Trophoblast cell (in vitro differentiated cells and primary cell): ENCODE results near the gene RIMBP2.

ENCODE experiments used
- DNase-seq, 2 donors: peaks; one replicate each; pipeline ENCODE4 v3.0.0-alpha.2; 2016
- H2AFZ ChIP-seq: 2 replicates; pipeline ENCODE4 v1.6.1; 2013; ENCODE audit warnings: low read length, moderate library complexity, mild to moderate bottlenecking; ENCODE audit not compliant: insufficient read depth, poor library complexity
- H2AK5ac ChIP-seq: 2 replicates; pipeline ENCODE4 v1.6.1; 2013; ENCODE audit warnings: mild to moderate bottlenecking, low read length
- H2BK120ac ChIP-seq: 2 replicates; pipeline ENCODE4 v1.6.1; 2013; ENCODE audit warnings: low read length, mild to moderate bottlenecking, moderate library complexity; ENCODE audit not compliant: insufficient read depth, poor library complexity
- H2BK12ac ChIP-seq: 2 replicates; pipeline ENCODE4 v1.6.1; 2013; ENCODE audit warnings: mild to moderate bottlenecking, low read length, moderate library complexity
- H2BK5ac ChIP-seq: 2 replicates; pipeline ENCODE4 v1.6.1; 2013; ENCODE audit warnings: low read length, low read depth, moderate library complexity, mild to moderate bottlenecking; ENCODE audit not compliant: poor library complexity
- H3K14ac ChIP-seq: 2 replicates; pipeline ENCODE4 v1.6.1; 2013; ENCODE audit warnings: mild to moderate bottlenecking, low read length
- H3K18ac ChIP-seq: 2 replicates; pipeline ENCODE4 v1.6.1; 2013; ENCODE audit warnings: mild to moderate bottlenecking, low read length
- H3K23ac ChIP-seq: 2 replicates; pipeline ENCODE4 v1.6.1; 2013; ENCODE audit warnings: low read length
- H3K27ac ChIP-seq: 2 replicates; pipeline ENCODE4 v1.5.1; 2013; ENCODE audit warnings: low read depth, mild to moderate bottlenecking, inconsistent platforms, low read length, moderate library complexity
- H3K27me3 ChIP-seq: 2 replicates; pipeline ENCODE4 v1.6.1; 2013; ENCODE audit warnings: inconsistent platforms, mild to moderate bottlenecking, low read length, moderate library complexity; ENCODE audit not compliant: insufficient read depth
- H3K36me3 ChIP-seq, 2 experiments: 1 replicate in 1 of 2; 2 replicates in 1 of 2; pipeline ENCODE4 v1.6.1; 2013; ENCODE audit warnings: low read length in 2 of 2, mild to moderate bottlenecking in 2 of 2, moderate library complexity in 1 of 2; ENCODE audit not compliant: insufficient read depth in 2 of 2, control insufficient read depth in 1 of 2
- H3K4ac ChIP-seq: 2 replicates; pipeline ENCODE4 v1.6.1; 2013; ENCODE audit warnings: low read depth, mild to moderate bottlenecking, low read length, moderate library complexity
- H3K4me1 ChIP-seq, 2 experiments: 1 replicate in 1 of 2; 2 replicates in 1 of 2; pipeline ENCODE4 v1.6.1; 2013; ENCODE audit warnings: low read length in 2 of 2, mild to moderate bottlenecking in 2 of 2, moderate library complexity in 1 of 2; ENCODE audit not compliant: insufficient read depth in 2 of 2, control insufficient read depth in 1 of 2
- H3K4me2 ChIP-seq: 2 replicates; pipeline ENCODE4 v1.6.1; 2013; ENCODE audit warnings: inconsistent platforms, mild to moderate bottlenecking, low read length, moderate library complexity
- H3K4me3 ChIP-seq: 2 replicates; pipeline ENCODE4 v1.5.1; 2013; ENCODE audit warnings: mild to moderate bottlenecking, low read depth, low read length, inconsistent platforms
- H3K79me1 ChIP-seq: one replicate; pipeline ENCODE4 v1.6.1; 2013; ENCODE audit warnings: low read length
- H3K79me2 ChIP-seq: 2 replicates; pipeline ENCODE4 v1.6.1; 2013; ENCODE audit warnings: low read length, mild to moderate bottlenecking; ENCODE audit not compliant: control insufficient read depth, insufficient read depth, poor library complexity
- H3K9ac ChIP-seq: 2 replicates; pipeline ENCODE4 v1.6.1; 2013; ENCODE audit warnings: mild to moderate bottlenecking, low read length
- H3K9me3 ChIP-seq: 2 replicates; pipeline ENCODE4 v1.6.1; 2013; ENCODE audit warnings: low read depth, mild to moderate bottlenecking, control low read depth, inconsistent platforms, low read length; ENCODE audit not compliant: insufficient read depth
- H4K12ac ChIP-seq: 2 replicates; pipeline ENCODE4 v1.6.1; 2013; ENCODE audit warnings: low read depth, mild to moderate bottlenecking, low read length, moderate library complexity
- H4K8ac ChIP-seq: 2 replicates; pipeline ENCODE4 v1.6.1; 2013; ENCODE audit warnings: low read depth, mild to moderate bottlenecking, low read length, moderate library complexity
- H4K91ac ChIP-seq: one replicate; pipeline ENCODE4 v1.6.1; 2013; ENCODE audit warnings: low read depth, mild to moderate bottlenecking, low read length, moderate library complexity
- WGBS: extraction: QIAGEN DNeasy Blood & Tissue Kit; methylation state at CpG from one replicate; pipeline ENCODE4 v1.1.7; 2013; ENCODE audit warnings: missing lambda C conversion rate; ENCODE audit not compliant: insufficient read length, insufficient coverage; ENCODE audit errors: extremely low coverage; 5-methylcytosine and 5-hydroxymethylcytosine counted together

Gene RIMBP2

GRCh38 chr12:130686511-130686991, 29.5 kb downstream of the RIMBP2 start:
- no peak overlapping the region for H2BK12ac ChIP-seq
- peaks cover 4% of the 10 kb centered on the region for H3K9me3 ChIP-seq
- no peak overlapping the region for H3K4me3 ChIP-seq
- no peak overlapping the region for H3K4ac ChIP-seq
- H3K9ac ChIP-seq, result no peak overlapping the region
- H3K27me3 ChIP-seq, result no peaks in the 10 kb centered on the region
- H4K91ac ChIP-seq, result no peak overlapping the region
- no peak overlapping the region for H2AFZ ChIP-seq
- H4K12ac ChIP-seq, result no peak overlapping the region
- H2BK5ac ChIP-seq, result no peak overlapping the region
- H3K14ac ChIP-seq, result no peak overlapping the region
- H3K79me1 ChIP-seq, result peaks cover 2% of the 10 kb centered on the region
- no CpG with 5 or more reads among the region's 32 CpGs for WGBS
- H3K23ac ChIP-seq, result no peak overlapping the region
- H3K18ac ChIP-seq, result no peak overlapping the region
- DNase-seq, result no peak
- H3K4me2 ChIP-seq, result no peak overlapping the region
- no peak overlapping the region for H4K8ac ChIP-seq
- H3K27ac ChIP-seq, result no peak overlapping the region
- H2BK120ac ChIP-seq, result no peak overlapping the region
- no peak overlapping the region for H2AK5ac ChIP-seq
- H3K36me3 ChIP-seq, result no peaks in the 10 kb centered on the region
- peaks cover 2% of the 10 kb centered on the region for H3K79me2 ChIP-seq
- H3K4me1 ChIP-seq, result peaks cover 7 to 9% of the 10 kb centered on the region in 2 experiments

- Histone ChIP-seq H2BK12ac (no peak overlapping the region), H3K18ac (no peak overlapping the region), H3K4me3 (no peak overlapping the region), H3K27ac (no peak overlapping the region), H3K79me1 (peaks cover 2% of the 10 kb centered on the region), H4K8ac (no peak overlapping the region), H3K14ac (no peak overlapping the region), H4K91ac (no peak overlapping the region), H2BK120ac (no peak overlapping the region), H4K12ac (no peak overlapping the region), H3K9me3 (peaks cover 4% of the 10 kb centered on the region), H3K36me3 (no peaks in the 10 kb centered on the region), H3K9ac (no peak overlapping the region), H3K4me1 (peaks cover 7 to 9% of the 10 kb centered on the region in 2 experiments), H3K27me3 (no peaks in the 10 kb centered on the region), H3K4ac (no peak overlapping the region), H3K23ac (no peak overlapping the region), H3K79me2 (peaks cover 2% of the 10 kb centered on the region), H2AK5ac (no peak overlapping the region), H3K4me2 (no peak overlapping the region), H2BK5ac (no peak overlapping the region), H2AFZ (no peak overlapping the region)
- no CpG with 5 or more reads among the region's 15 CpGs for WGBS
- no peak for DNase-seq
Observed at GRCh38 chr12:130685850-130686249, 30.2 kb downstream of the RIMBP2 start.

GRCh38 chr12:130685250-130685787, 30.8 kb downstream of the RIMBP2 start:
- Histone ChIP-seq H3K4ac (no peak overlapping the region), H3K27ac (no peak overlapping the region), H3K14ac (peak overlapping the region; percentile 45), H3K9ac (no peak overlapping the region), H2AFZ (no peak overlapping the region), H2BK5ac (no peak overlapping the region), H2AK5ac (no peak overlapping the region), H3K9me3 (peaks cover 6% of the 10 kb centered on the region), H3K27me3 (no peaks in the 10 kb centered on the region), H3K79me1 (peaks cover 2% of the 10 kb centered on the region), H2BK12ac (peak overlapping the region; percentile 30), H3K4me3 (no peak overlapping the region), H3K79me2 (peaks cover 2% of the 10 kb centered on the region), H3K23ac (no peak overlapping the region), H3K18ac (no peak overlapping the region), H4K8ac (peak overlapping the region; percentile 58), H2BK120ac (no peak overlapping the region), H4K12ac (no peak overlapping the region), H3K4me2 (no peak overlapping the region), H4K91ac (no peak overlapping the region), H3K4me1 (peaks cover 7 to 9% of the 10 kb centered on the region in 2 experiments), H3K36me3 (no peaks in the 10 kb centered on the region)
- whole genome bisulfite sequencing, result no CpG with 5 or more reads among the region's 14 CpGs
- no peak for DNase-seq

- no CpG with 5 or more reads among the region's 3 CpGs for WGBS
- H2AK5ac ChIP-seq, result no peak overlapping the region
- H4K91ac ChIP-seq, result no peak overlapping the region
Observed at GRCh38 chr12:130683811-130684210, 32.3 kb downstream of the RIMBP2 start.

More at GRCh38 chr12:130683811-130684210, 32.3 kb downstream of the RIMBP2 start:
- no peak overlapping the region for H2BK5ac ChIP-seq
- no peak overlapping the region for H3K23ac ChIP-seq
- H4K8ac ChIP-seq, result no peak overlapping the region
- H3K18ac ChIP-seq, result no peak overlapping the region
- no peak overlapping the region for H3K14ac ChIP-seq
- no peak overlapping the region for H2AFZ ChIP-seq
- H3K36me3 ChIP-seq, result no peaks in the 10 kb centered on the region
- H3K4me1 ChIP-seq, result peaks cover 7 to 9% of the 10 kb centered on the region in 2 experiments
- no peak overlapping the region for H3K9ac ChIP-seq
- no peak overlapping the region for H2BK12ac ChIP-seq
- DNase-seq, result no peak
- H3K4me2 ChIP-seq, result no peak overlapping the region
- H3K4me3 ChIP-seq, result no peak overlapping the region
- H3K27me3 ChIP-seq, result no peaks in the 10 kb centered on the region
- no peak overlapping the region for H3K4ac ChIP-seq
- H3K9me3 ChIP-seq, result peaks cover 7% of the 10 kb centered on the region
- H3K27ac ChIP-seq, result no peak overlapping the region
- no peak overlapping the region for H2BK120ac ChIP-seq
- H3K79me2 ChIP-seq, result peaks cover 2% of the 10 kb centered on the region
- H3K79me1 ChIP-seq, result peaks cover 2% of the 10 kb centered on the region
- no peak overlapping the region for H4K12ac ChIP-seq
